ENCODE results near the gene CSNK1G2. TPM values are rescaled to one million over a fixed set of nuclear protein-coding genes. Genes with fewer than 3 reads are reported as not detected.

The CSNK1G2 gene
- total and polyA plus RNA-seq, 2 donors (not counting 1 experiment from before 2014, with no cell fraction given), result 154 to 288 TPM

DNA sequence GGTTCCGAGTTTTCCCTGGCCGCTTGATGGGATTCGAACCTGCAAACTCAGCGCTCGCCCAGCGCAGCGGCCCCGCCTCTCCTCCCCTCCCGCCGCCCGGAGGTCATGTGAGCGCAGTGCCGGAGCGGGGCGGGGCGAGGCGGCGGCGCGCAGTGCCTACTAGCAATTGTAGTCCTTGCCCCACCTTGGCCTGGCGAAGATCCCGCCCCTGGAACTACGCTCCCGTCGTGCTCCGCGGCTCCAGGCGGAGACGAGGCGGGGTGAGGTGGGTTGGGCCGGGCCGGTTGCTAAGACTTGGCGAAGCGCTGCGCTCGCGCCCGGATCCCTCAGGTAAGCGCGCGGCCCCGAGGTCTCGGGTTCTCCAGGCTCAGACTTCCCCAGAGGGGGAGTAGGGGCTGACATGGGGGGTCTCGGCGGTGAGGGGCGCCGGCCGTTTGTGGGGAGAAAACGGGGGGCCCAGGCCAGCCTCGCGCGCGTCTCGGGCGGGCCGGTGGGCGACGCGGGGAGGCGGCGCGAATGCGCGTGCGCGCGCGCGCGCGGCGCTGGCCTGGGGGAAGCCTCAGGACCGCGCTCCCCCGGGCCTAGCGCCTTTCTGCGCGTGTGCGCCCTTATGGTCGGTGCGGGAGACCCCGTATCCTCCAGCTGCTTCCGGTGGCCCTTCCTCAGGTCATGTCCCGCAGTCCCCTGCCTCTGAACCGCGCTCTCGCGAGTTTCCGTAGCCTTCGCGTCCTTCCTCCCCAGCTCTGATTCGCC is 35.7 kb upstream of the CSNK1G2 start, which contains the start of the genes ADAT3 and SCAMP4:
Gene ADAT3 (plus strand): TSS at position 290 of the 753 bp plus-strand sequence. CDS start 6,649 bp downstream, outside the sequence.
Gene SCAMP4 (plus strand): TSS at position 290 of the 753 bp plus-strand sequence. CDS start 9,621 bp downstream, outside the sequence.
- POLR2A ChIA-PET, result interaction anchor here (1.1 to 4.1 kb wide), 4 partner anchors 9 to 142 kb away, joined by 3 to 24 read pairs (median 3); no protein-coding TSS in a partner anchor
- H2AFZ ChIP-seq (ENCODE audit: insufficient read depth, low read depth, low read length, poor library complexity, severe bottlenecking), result peak within 1 kb of the TSS; percentile 63
- H3K36me3 ChIP-seq (replicated peaks in 1 of 2; ENCODE audit: control extremely low read depth in 1 of 2, control insufficient read depth in 1 of 2, extremely low read depth in 1 of 2, insufficient read depth in 2 of 2, low read length in 1 of 2), result no peaks in the 10 kb centered on the region
- peak within 1 kb of the TSS; percentile 88 for H3K4me2 ChIP-seq (replicated peaks; ENCODE audit: low read depth, low read length, poor library complexity, severe bottlenecking)
- Mint-ChIP-seq H3K27ac (peak within 1 kb of the TSS; percentile 96), H3K27me3 (no peaks in the 10 kb centered on the region), H3K9me3 (ENCODE audit: insufficient read depth) (no peaks in the 10 kb centered on the region), H3K4me1 (peaks cover 50% of the 10 kb centered on the region), H3K4me3 (peak within 1 kb of the TSS; percentile 90)
- intact Hi-C loops (cut with micrococcal nuclease), result loop anchor here (1.0 to 10.0 kb wide), 7 partner anchors 8 to 190 kb away; partner anchors contain the start of genes ABHD17A, IZUMO4, MOB3A and REXO1
- peaks cover 0 to 2% (median 0%) of the 10 kb centered on the region in 3 donors for H3K9me3 ChIP-seq (ENCODE audit: control extremely low read depth in 1 of 3, control insufficient read depth in 2 of 3, insufficient read depth in 1 of 3, low read length in 2 of 3)
- DNase-seq, result peak; percentile 98
- CTCF ChIA-PET, result interaction anchor here (0.9 to 2.0 kb wide), 4 partner anchors 8 to 41 kb away, joined by 3 to 8 read pairs (median 6); no protein-coding TSS in a partner anchor
- peak within 1 kb of the TSS; percentile 78 to 90 for H3K27ac ChIP-seq (ENCODE audit: low read length in 2 of 2)
- peaks cover 48 to 70% of the 10 kb centered on the region in 2 donors for H3K4me1 ChIP-seq (ENCODE audit: control insufficient read depth in 2 of 2, insufficient read depth in 2 of 2, low read length in 2 of 2)
- WGBS (ENCODE audit: insufficient coverage), result under 1% methylated on average over 92 of the region's 92 CpGs
- H4K20me1 ChIP-seq (ENCODE audit: control insufficient read depth, insufficient read depth, low read length, poor library complexity, severe bottlenecking), result peaks cover 43% of the 10 kb centered on the region
- peaks cover 48% of the 10 kb centered on the region for H3K79me2 ChIP-seq (ENCODE audit: control insufficient read depth, insufficient read depth, low read length)
- no peaks in the 10 kb centered on the region for H3K27me3 ChIP-seq (replicated peaks in 1 of 4; ENCODE audit: control extremely low read depth in 1 of 4, control insufficient read depth in 3 of 4, insufficient read depth in 4 of 4, low read length in 3 of 4)
- TF ChIP-seq, protein P1, sequence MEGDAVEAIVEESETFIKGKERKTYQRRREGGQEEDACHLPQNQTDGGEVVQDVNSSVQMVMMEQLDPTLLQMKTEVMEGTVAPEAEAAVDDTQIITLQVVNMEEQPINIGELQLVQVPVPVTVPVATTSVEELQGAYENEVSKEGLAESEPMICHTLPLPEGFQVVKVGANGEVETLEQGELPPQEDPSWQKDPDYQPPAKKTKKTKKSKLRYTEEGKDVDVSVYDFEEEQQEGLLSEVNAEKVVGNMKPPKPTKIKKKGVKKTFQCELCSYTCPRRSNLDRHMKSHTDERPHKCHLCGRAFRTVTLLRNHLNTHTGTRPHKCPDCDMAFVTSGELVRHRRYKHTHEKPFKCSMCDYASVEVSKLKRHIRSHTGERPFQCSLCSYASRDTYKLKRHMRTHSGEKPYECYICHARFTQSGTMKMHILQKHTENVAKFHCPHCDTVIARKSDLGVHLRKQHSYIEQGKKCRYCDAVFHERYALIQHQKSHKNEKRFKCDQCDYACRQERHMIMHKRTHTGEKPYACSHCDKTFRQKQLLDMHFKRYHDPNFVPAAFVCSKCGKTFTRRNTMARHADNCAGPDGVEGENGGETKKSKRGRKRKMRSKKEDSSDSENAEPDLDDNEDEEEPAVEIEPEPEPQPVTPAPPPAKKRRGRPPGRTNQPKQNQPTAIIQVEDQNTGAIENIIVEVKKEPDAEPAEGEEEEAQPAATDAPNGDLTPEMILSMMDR (IDR thresholded peaks at IDR 0.05), result no peak
- no peak for TF ChIP-seq EZH2 (IDR thresholded peaks at IDR 0.05; ENCODE audit: borderline replicate concordance, insufficient read depth, low read depth, low read length, poor library complexity, severe bottlenecking)
- H3K4me3 ChIP-seq (ENCODE audit: control extremely low read depth in 1 of 5, extremely low read depth in 1 of 5, insufficient read depth in 1 of 5, low read depth in 2 of 5, low read length in 4 of 5), result peak within 1 kb of the TSS; percentile 8 to 75 (median 66)
- peak within 1 kb of the TSS; percentile 77 for H3K9ac ChIP-seq (ENCODE audit: low read length)
- peak; percentile 92 for ATAC-seq (ENCODE audit: low read depth)
